Left colon (tissue), 2 donors: ENCODE data around the gene KCNC4. TPM values are rescaled to one million over a fixed set of nuclear protein-coding genes. Genes with fewer than 3 reads are reported as not detected.

Source experiments
- ATAC-seq: fragments of 200-7000 bp; cut with Tn5 transposase; one replicate; pipeline ENCODE4 v1.9.1; 2020; ENCODE audit warnings: mild to moderate bottlenecking, moderate library complexity
- DNase-seq, 2 donors: peaks; one replicate each; pipeline ENCODE4 v3.0.0-alpha.2; 2020
- intact Hi-C, 2 donors: fragments of 100-400 bp; cut with DNase I in 1 of 2; cut with micrococcal nuclease in 1 of 2; formaldehyde crosslinking; loops; one replicate each; pipeline versions ENCODE4 v1.11.2 to v1.14.0; 2022; cut with DNase I, micrococcal nuclease
- long read RNA-seq: library from polyadenylated mRNA; unstranded; transcript quantifications from one replicate; pipeline ENCODE4 v2.0.0, GENCODE V29; 2021
- total RNA-seq, 2 donors: library from RNA; stranded (reverse); fragmentation: NEBNext Ultra II Directional; extraction: Animal tissue kit (Norgen Biotek cat#: 25700); gene quantifications; one replicate each; pipeline ENCODE4 v1.2.1, GENCODE V29; 2021
- donor health status: DM: no; HTN: no; CAD: no.
- donor health status: DM: yes; HTN: yes; CAD: no.

Gene KCNC4
- total RNA-seq: 1 to 10 TPM; 7.0 to 8.1 TPM
- long read RNA-seq, partial matches to known transcripts: 0 of 4 reads
- long read RNA-seq, other reads (novel, unspliced or antisense): 1 of 4 reads

DNA sequence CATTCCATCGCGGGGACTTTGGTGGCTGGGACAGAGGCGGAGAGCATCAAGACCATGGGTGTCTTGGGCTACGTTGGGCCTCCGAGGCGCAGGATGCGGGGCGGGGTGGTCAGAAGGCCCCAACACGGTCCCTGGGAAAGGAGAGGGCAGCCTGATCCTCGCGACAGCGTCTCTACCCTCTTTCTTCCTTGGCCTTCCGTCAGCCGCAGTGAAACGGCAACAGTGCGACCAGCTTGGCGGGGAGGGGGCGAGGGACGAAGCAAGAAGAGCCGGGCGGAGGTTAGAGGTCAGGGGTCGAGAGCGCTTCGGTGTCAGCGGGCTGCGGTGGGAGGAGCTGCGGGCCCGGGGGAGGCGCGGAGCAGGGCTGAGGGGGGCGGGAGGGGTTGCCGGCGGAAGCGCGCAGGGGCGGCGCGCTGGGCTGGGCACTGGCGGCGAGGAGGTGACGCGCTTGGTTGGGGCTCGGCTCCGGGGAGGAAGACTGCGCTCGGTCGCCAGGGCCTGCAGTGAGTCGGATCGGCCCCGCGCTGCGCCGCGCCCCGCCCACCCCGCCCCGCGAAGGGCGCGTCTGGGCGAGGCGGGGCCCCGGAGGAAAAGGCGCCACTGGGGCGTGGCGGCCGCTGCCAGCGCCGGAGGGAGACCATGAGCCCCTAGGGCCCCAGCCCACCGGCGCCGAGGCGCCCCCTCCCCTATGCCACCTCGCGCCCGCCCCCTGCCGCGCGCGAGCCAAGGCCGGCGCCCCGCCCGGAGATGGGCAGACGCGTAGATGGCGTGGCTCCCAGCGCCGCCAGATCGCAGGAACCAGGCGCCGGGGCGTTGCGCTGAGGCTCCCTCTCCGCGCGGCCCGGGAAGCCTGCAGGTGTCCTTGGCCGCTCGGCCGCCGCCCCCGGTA, at the start of gene KCNC4:
TSS of gene KCNC4 (plus strand) at position 600 of the 889 bp plus-strand sequence. CDS start 1,186 bp downstream, outside the sequence.
- DNase-seq (peak; percentile 92 to 93), ATAC-seq (peak; percentile 86)
- intact Hi-C loops: loop anchor here (2.0 to 10.0 kb wide), 3 partner anchors 102 to 255 kb away; no protein-coding TSS in a partner anchor

DNA sequence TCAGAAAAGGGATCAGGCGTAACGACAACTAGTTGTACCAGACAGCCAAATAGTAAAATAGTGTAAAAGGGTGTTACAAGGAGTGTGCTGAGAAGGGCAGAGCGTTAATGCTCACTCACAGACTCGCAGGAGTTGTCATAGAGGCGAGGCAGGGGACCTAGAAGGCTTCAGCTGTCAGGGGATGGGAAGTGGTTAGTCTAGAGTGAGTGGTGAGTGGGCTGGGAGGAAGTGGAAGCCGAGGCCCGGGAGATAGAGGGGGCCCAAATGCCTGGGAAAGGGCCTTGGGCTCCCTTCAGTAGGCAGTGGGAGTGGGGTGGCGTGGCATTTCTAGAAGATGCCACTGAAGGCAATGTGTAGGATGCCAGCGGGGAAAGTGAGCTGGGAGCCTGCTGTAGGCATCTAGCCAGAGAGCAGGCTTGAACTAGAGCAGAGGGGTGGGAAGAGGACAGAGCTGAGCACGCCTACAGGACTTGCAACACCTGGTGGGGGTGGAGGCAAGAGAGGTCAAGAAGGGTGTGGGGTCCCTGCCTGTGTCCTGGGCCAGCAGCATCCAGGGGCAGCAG, 49.5 kb upstream of the KCNC4 start:
- intact Hi-C loops: no loop called here
- DNase-seq (no peak), ATAC-seq (no peak)

DNA sequence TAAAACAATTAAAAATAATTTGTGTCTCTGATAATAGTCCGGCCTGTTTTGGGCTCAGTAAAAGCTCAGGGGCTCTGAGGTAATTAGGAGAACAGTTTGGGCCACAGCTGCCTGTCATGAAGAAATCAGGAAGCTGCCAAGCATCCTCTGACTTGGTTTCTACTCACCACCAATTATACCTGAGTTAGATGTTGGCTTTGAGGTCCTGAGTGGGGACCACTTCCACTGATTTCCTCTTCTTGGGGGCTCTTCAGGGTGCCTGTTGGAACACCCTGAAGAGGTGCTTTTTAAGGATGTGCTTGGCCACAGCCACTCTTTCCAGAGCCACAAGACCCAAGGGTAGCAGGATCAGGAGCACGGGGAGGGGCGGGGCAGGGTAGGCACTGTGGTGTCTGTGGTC, 48.9 kb upstream of the KCNC4 start:
- intact Hi-C loops: no loop called here
- ATAC-seq (no peak), DNase-seq (no peak)

- DNase-seq: no peak
- intact Hi-C loops: no loop called here
- ATAC-seq: no peak
Measured at GRCh38 chr1:110161849-110162248, 48.3 kb upstream of the KCNC4 start.

- intact Hi-C loops: no loop called here
- DNase-seq (no peak), ATAC-seq (no peak)
Measured at GRCh38 chr1:110163591-110163990, 46.5 kb upstream of the KCNC4 start.

DNA sequence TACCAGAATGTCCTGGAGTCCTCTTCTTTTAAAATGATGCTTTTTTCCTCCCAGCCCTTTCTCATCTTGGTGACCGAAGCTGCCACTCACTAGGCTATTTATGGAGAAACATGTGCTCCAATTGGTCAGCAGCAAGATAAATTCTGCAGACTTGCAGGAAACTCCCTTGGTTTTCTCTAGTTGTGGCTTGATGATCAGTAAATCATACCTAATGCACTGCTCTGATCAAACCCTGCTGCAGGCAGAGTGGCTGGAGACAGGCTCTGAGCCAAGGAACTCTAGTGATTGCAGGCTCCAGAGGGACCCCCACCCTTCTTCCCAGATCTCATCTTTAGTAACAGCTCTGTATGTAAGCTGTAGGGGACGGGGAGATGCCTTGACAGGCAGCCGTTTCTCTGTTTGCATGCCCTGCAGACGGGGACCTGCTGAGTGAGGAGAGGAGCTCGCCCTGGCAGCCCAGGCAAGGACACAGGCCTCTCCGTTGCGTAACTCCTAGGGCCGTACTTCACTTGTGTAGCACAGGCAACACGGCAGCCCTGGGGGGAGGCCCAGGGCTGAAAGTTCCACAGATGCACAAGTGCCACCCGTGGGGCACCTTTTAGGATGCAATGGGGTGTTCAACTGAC, 45.3 kb upstream of the KCNC4 start:
- no peak for DNase-seq
- intact Hi-C loops: no loop called here
- no peak for ATAC-seq

DNA sequence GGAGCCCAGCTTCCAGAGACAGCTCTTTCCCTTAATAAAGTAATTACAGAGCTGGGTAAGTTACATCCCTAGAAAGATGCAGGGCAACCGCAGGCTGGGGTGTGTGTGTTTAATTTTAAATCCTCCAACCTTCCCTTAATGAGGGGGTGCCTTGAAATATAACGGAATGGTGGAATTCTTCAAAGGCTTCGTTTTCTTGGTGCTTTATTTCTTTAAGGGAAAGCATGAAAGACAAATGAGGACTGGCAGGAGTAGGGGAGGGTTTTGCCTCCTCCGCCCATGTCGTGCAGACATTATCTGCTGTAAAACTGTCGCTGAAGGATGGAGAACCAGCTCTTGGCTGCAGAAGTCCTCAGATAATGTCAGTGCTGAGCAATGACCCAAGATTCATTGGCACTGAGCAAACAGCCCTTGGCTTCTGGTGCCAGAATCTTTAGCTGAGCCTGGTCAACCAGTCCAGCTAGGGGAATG, 44.3 kb upstream of the KCNC4 start:
- no peak for ATAC-seq
- DNase-seq: no peak
- intact Hi-C loops: no loop called here

- ATAC-seq (no peak), DNase-seq (no peak)
- intact Hi-C loops: no loop called here
Measured at GRCh38 chr1:110166861-110167260, 43.3 kb upstream of the KCNC4 start.

- no peak for ATAC-seq
- DNase-seq: no peak
- intact Hi-C loops: no loop called here
Measured at GRCh38 chr1:110170766-110171733, 39.1 kb upstream of the KCNC4 start.

DNA sequence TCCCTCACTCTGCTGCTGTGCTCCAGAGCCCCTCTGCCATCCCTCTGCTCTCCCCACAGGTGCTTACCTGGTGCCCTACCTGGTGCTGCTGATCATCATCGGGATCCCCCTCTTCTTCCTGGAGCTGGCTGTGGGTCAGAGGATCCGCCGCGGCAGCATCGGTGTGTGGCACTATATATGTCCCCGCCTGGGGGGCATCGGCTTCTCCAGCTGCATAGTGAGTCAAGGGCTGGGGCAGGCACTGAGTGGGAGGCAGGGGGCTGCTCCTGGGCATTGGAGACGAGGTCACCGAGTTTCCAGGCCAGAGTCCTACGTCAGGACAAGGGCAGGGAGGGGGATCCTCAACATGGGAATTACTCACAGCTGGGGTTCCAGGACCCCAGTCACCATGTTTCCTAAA, 38.1 kb upstream of the KCNC4 start:
- no peak for DNase-seq
- intact Hi-C loops: no loop called here
- ATAC-seq: no peak

DNA sequence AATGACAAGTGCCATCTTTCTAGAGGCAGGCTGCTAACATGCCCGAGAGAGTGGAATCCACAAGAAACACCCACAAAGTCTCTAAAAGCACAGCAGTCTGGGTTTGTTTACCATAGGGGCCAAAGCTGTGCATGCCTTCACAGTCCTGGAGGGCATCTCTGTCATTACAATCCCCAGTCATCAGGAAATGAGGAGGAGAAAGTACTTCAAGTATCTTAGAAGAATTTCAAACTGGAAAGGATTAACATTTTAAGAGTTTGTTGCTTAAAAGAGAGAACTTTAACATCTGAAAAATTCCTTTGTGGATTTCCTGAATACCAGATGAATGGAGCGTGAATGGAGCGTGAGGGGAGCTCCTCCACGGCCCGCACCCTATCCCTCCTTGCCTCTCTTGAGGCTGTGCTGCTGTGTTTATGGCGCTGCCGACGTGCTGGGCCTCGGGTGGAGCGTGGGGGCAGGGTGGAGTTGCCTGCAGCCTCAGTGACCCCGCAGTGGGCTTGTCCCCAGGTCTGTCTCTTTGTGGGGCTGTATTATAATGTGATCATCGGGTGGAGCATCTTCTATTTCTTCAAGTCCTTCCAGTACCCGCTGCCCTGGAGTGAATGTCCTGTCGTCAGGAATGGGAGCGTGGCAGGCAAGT, 36.5 kb upstream of the KCNC4 start:
- DNase-seq (no peak), ATAC-seq (no peak)
- intact Hi-C loops: no loop called here

- intact Hi-C loops: no loop called here
- DNase-seq (no peak), ATAC-seq (no peak)
Measured at GRCh38 chr1:110174961-110175360, 35.2 kb upstream of the KCNC4 start.

DNA sequence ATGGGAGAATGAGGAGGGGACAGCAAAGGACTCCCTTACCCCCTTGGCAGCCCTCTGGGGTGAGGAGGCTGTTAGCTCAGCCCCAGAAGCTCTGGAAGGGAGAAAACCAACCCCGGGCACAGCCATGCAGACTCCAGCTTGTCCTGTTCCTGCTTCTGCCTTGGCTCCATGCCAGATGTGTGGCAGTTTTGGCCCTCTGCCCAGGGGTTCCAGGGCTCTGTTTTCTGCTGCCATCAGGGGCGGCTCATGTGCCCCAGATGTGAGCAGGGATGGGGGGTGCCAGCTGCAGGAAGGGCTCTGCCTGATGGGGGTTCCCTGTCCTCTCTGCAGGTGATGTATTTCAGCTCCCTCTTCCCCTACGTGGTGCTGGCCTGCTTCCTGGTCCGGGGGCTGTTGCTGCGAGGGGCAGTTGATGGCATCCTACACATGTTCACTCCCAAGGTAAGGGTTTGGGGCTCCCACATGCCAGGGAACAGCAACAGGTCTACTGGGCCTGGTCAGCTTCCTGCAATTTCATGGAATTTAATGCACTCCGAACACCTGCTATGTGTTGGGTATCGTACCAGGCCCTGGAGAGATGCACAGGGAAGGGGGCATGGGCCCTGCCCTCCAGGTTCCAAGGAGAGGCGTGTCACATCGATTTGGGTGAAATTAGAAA, 33.7 kb upstream of the KCNC4 start:
- ATAC-seq (peak; percentile 37), DNase-seq (peak in 1 of 2 donors; percentile 42)
- intact Hi-C loops: no loop called here

GRCh38 chr1:110177775-110178174, 32.3 kb upstream of the KCNC4 start:
- intact Hi-C loops: no loop called here
- ATAC-seq (no peak), DNase-seq (no peak)

- ATAC-seq (no peak), DNase-seq (no peak)
- intact Hi-C loops: no loop called here
Measured at GRCh38 chr1:110183642-110184167, 26.4 kb upstream of the KCNC4 start.

DNA sequence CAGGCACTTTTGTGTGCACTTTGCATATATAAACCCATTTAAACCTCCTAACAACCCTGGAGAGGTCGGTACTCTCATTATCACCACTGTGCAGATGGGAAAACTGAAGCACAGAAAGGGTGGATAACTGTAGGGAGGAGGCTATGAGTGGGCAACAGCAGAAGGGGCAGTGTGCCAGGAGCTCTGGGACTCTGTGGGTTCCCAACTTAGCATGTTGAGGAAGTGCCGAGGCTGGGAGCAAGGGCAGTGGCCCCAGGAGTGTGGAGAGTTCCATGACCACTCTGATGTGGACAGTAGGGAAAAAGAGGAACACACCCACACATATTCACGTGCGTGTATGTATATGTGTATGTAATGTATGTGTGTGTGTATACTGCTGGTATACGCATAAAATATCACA, 25.7 kb upstream of the KCNC4 start:
- ATAC-seq (no peak), DNase-seq (no peak)
- intact Hi-C loops: no loop called here

DNA sequence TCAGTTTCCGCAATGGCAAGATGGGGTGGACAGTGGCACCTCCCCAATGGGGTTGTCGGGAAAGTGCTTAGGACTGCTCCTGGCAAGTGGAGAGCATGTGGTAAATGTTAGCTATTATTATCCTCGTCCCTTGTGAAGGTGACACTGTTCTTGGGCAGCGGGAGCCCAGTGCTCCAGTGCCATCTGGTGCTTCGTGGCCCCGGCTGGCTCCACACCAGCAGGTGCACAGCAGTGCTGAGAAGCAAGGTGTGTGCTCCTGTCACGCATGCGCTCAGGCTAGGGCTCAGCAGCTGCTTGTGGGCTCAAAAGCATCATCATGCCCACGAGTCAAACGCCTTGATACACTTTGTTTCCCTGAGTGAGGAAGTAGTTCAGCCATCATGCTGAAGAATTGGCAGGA, 24.9 kb upstream of the KCNC4 start:
- intact Hi-C loops: no loop called here
- DNase-seq (no peak), ATAC-seq (no peak)
